Measurements from ENCODE around the gene DIP2A.

The DIP2A gene

DNA sequence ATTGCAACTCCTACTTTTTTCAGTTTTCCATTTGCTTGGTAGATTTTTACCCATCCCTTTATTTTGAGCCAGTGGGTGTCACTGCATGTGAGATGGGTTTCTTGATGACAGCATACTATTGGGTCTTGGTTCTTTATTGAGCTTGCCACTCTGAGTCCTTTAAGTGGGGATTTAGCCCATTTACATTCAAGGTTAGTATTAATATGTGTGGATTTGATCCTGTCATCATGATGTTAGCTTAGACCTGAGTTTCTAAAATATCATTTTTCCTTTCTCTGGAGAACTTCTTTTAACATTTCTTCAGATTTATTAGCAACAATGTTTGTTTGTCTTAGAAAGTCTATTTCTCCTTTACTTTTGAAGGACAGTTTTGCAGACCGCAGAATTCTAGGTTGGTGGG is 158.0 kb downstream of the DIP2A start:
- no peak for DNase-seq

DNA sequence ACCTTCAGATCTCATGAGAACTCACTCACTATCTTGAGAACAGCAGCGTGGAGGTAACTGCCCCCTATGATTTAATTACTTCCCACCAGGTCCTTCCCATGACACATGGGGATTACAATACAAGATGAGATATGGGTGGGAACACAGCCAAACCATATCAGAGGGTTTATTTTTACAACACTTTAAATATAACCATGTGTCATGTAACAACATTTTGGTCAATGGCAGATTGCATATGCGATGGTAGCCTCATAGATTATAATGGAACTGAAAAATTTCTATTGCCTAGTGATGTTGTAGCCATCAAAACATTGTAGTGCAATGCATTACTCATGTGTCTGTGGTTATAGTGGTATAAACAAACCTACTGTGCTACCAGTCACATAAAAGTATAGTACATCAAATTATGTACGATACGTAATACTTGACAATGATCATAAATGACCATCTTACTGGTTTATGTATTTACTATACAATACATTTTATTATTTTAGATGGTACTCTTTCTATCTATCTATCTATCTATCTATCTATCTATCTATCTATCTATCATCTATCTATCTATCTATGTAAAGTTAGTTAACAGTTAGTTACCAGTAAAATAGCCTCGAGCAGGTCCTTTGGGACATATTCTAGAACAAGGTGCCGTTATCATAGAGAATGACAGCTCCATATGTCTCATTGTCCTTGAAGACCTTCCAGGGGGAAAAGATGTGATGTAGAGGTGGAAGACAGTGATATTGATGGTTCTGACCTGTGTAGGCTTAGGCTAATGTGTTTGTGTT is 158.8 kb downstream of the DIP2A start:
- no peak for DNase-seq

DNA sequence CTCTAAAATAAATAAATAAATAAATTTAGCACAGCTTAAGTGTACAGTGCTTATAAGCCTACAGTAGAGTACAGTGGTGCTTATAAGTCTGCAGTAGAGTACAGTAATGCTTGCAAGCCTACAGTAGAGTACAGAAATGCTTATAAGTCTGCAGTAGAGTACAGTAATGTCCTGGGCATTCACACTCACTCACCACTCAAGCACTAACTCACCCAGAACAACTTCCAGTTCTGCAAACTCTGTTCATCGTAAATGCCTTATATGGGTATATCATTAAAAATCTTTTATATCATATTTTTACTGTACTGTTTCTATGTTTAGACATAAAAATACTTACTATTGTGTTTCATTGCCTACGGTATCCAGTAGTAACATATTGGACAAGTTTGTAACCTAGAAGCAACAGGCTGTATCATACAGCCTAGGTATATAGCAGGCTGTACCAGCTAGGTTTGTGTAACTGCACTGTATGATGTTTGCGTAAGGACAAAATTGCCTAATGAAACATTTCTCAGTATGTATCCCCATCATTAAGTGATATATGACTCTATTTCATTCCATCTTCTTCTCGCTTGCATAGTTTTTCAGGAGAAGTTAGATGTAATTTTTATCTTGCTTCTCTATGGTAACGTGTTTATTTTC is 160.2 kb downstream of the DIP2A start:
- DNase-seq, result no peak
